ENCODE data around the gene KIF12.

KIF12 gene

GRCh38 chr9:114065304-114065703 lies 33.8 kb downstream of the KIF12 start:
- DNase-seq (ENCODE audit: low spot score), result no peak

GRCh38 chr9:114061830-114062474 lies 37.1 kb downstream of the KIF12 start:
- DNase-seq (ENCODE audit: low spot score), result no peak

GRCh38 chr9:114061292-114061691 lies 37.8 kb downstream of the KIF12 start:
- no peak for DNase-seq (ENCODE audit: low spot score)

- no peak for DNase-seq (ENCODE audit: low spot score)
These were observed 38.4 kb downstream of the KIF12 start for GRCh38 chr9:114060711-114061110.

GRCh38 chr9:114060070-114060469 lies 39.0 kb downstream of the KIF12 start:
- no peak for DNase-seq (ENCODE audit: low spot score)

- DNase-seq (ENCODE audit: low spot score), result peak; percentile 76
These were observed 39.9 kb downstream of the KIF12 start for GRCh38 chr9:114059047-114059803.

GRCh38 chr9:114058688-114059046 lies 40.4 kb downstream of the KIF12 start:
- DNase-seq (ENCODE audit: low spot score), result no peak

GRCh38 chr9:114057161-114057885 lies 41.8 kb downstream of the KIF12 start:
- no peak for DNase-seq (ENCODE audit: low spot score)

GRCh38 chr9:114056527-114056926 lies 42.6 kb downstream of the KIF12 start:
- no peak for DNase-seq (ENCODE audit: low spot score)

GRCh38 chr9:114055894-114056293 lies 43.2 kb downstream of the KIF12 start:
- DNase-seq (ENCODE audit: low spot score), result no peak

- no peak for DNase-seq (ENCODE audit: low spot score)
These were observed 44.0 kb downstream of the KIF12 start for GRCh38 chr9:114055061-114055460.

GRCh38 chr9:114054191-114054690 lies 44.9 kb downstream of the KIF12 start:
- no peak for DNase-seq (ENCODE audit: low spot score)

GRCh38 chr9:114053246-114054005 lies 45.7 kb downstream of the KIF12 start:
- DNase-seq (ENCODE audit: low spot score), result no peak

- no peak for DNase-seq (ENCODE audit: low spot score)
These were observed 47.4 kb downstream of the KIF12 start for GRCh38 chr9:114051706-114052105.

GRCh38 chr9:114051281-114051680 lies 47.8 kb downstream of the KIF12 start:
- DNase-seq (ENCODE audit: low spot score), result no peak

- DNase-seq (ENCODE audit: low spot score), result no peak
These were observed 48.4 kb downstream of the KIF12 start for GRCh38 chr9:114050646-114051045.

GRCh38 chr9:114050226-114050568 lies 48.9 kb downstream of the KIF12 start:
- DNase-seq (ENCODE audit: low spot score), result no peak

GRCh38 chr9:114049441-114050225 lies 49.5 kb downstream of the KIF12 start:
- no peak for DNase-seq (ENCODE audit: low spot score)

- DNase-seq (ENCODE audit: low spot score), result no peak
These were observed 50.3 kb downstream of the KIF12 start for GRCh38 chr9:114048533-114049415.

GRCh38 chr9:114047717-114048116 lies 51.4 kb downstream of the KIF12 start:
- no peak for DNase-seq (ENCODE audit: low spot score)

All from hepatic stellate cell (primary cell).